ENCODE measurements around the gene ELK4. TPM values are rescaled to one million over a fixed set of nuclear protein-coding genes. Genes with fewer than 3 reads are reported as not detected.

Gene ELK4
- total RNA-seq, 2 donors from 2014 or later = 18.8 to 19.1 TPM

GRCh38 chr1:205580923-205581180 is 51.0 kb downstream of the ELK4 start:
- Histone ChIP-seq H3K36me3 (no peaks in the 10 kb centered on the region), H3K27ac (no peak overlapping the region), H3K4me1 (peaks cover 0 to 8% of the 10 kb centered on the region in 2 donors), H3K27me3 (no peaks in the 10 kb centered on the region), H3K9me3 (no peaks in the 10 kb centered on the region), H3K4me3 (no peak overlapping the region)
- no peak for DNase-seq (ENCODE audit: low spot score)
- TF ChIP-seq CTCF (IDR thresholded peaks at IDR 0.05) = no peak

DNA sequence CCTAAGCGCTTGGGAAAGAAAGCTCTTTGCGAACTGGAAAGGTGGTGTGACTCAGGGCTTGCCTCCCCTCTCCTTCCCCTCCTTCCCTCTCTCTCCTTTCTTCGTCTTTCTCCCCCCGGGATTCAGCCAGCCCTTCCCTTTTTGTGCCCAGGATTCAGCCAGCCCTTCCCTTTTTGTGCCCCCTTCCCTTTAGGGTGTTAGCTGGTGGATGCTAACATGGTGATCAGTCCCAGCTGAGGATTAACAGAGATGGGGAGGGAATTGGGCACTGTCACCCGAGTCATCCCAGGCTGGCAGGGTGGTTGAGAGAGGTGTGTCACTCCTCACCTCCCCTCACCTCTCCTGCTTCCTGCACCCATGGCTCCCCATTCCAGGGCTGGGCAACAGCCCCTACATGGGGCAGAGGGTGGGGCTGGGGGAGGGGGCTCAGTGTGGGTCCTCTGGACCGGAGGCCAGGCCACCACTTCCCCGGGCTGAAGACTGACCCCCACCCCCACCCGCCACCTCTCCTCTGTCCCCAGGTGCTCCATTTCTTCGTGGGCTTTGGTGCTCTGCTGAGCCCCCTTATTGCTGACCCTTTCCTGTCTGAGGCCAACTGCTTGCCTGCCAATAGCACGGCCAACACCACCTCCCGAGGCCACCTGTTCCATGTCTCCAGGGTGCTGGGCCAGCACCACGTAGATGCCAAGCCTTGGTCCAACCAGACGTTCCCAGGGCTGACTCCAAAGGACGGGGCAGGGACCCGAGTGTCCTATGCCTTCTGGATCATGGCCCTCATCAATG is 51.5 kb downstream of the ELK4 start:
- peaks cover 0 to 8% of the 10 kb centered on the region in 2 donors for H3K4me1 ChIP-seq
- H3K36me3 ChIP-seq = no peaks in the 10 kb centered on the region
- no peak for TF ChIP-seq CTCF (IDR thresholded peaks at IDR 0.05)
- DNase-seq (ENCODE audit: low spot score) = no peak
- no peak overlapping the region for H3K4me3 ChIP-seq
- H3K27me3 ChIP-seq = no peaks in the 10 kb centered on the region
- H3K9me3 ChIP-seq = no peaks in the 10 kb centered on the region
- H3K27ac ChIP-seq = no peak overlapping the region

DNA sequence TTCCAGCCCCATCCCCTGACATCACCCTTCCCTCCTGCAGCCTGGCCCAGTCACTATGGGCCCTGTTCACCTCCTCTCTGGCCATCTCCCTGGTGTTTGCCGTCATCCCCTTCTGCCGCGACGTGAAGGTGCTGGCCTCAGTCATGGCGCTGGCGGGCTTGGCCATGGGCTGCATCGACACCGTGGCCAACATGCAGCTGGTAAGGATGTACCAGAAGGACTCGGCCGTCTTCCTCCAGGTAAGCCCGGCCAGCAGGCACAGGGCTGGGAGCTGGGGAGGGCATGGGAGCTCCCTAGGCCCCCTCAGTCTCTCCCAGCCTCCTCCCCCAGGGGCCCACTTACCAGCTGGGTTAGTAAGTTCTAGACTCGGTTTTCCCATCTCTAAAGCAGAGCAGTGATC is 52.1 kb downstream of the ELK4 start:
- no peak for DNase-seq (ENCODE audit: low spot score)
- no peaks in the 10 kb centered on the region for H3K36me3 ChIP-seq
- no peak overlapping the region for H3K4me3 ChIP-seq
- no peaks in the 10 kb centered on the region for H3K9me3 ChIP-seq
- no peak for TF ChIP-seq CTCF (IDR thresholded peaks at IDR 0.05)
- peaks cover 0 to 8% of the 10 kb centered on the region in 2 donors for H3K4me1 ChIP-seq
- no peak overlapping the region for H3K27ac ChIP-seq
- no peaks in the 10 kb centered on the region for H3K27me3 ChIP-seq

DNA sequence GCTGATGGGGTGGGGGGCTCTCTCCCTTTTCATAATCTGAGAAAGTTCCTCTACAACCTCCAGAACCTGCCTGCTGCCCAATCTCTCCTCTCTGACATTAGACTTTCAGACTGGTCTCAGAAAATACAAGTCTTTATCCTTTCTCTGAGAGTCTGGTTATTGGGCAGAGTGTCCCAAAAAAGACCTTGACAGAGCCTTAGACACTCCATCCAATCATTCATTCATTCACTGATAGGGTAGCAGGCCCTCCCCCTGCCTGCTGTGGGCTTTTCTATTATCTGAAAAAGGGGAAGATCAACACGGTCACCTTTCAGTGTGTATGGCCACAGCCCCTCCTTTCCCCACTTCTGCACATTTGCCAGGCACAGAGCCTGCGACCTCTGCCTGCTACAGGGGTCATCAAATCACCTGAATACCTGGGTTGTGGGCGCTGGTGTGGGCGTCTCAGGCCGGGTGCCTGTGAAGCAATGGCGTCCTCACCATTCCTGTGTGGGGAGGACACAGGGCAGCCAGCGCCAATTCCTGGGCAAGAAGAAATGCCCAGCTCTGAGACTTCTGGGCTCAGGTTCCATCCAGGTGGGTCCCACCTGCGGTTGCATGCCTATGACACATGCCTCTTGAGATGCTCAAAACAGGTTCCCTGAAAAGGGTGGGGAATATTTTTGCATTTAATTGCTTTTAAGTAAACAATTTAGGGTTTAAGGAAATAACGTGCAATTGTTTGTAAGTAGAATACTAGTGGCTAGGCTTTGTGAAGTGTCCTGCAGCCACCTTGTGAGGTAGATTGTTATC is 52.8 kb downstream of the ELK4 start:
- no peak overlapping the region for H3K27ac ChIP-seq
- no peak for DNase-seq (ENCODE audit: low spot score)
- H3K9me3 ChIP-seq = no peaks in the 10 kb centered on the region
- no peak for TF ChIP-seq CTCF (IDR thresholded peaks at IDR 0.05)
- no peaks in the 10 kb centered on the region for H3K36me3 ChIP-seq
- no peaks in the 10 kb centered on the region for H3K27me3 ChIP-seq
- peaks cover 0 to 8% of the 10 kb centered on the region in 2 donors for H3K4me1 ChIP-seq
- no peak overlapping the region for H3K4me3 ChIP-seq

DNA sequence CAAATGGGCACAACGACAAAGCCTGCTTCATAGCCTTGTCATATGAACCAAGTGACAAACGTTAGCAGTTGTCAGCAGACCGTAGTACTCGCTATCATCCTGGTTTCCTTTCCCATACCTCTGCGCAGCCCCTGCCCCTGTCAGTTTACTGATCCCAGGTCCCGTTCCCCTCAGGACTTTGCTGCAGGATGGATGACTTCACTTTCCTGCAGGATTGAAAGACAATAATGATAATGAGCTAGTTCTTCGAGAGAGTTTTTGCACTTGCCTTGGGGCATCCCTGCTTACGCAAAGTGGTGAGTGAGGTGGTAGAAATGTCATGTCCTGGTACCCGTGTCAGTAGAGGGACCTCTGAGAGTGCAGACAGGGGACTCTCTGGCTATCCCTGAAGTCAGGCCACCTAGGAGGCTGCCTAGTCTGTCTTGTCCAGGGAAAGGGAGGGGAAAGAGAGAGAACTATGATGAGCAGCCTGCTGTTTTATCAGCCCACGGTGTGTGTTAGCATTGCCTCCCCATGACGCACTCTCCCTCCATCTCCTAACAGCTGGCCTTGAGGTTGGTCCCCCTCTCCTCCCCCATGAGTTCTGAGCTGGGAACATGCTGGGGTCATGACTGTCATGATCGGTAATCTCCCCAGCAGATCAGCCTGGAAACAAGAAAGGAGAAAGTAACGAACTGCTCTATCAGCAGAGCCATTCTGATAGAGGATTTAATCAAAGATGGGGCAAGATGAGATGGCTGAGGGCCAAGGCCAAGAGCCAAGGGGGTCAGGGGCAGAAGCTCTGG is 53.7 kb downstream of the ELK4 start:
- DNase-seq (ENCODE audit: low spot score) = no peak
- H3K4me3 ChIP-seq = no peak overlapping the region
- no peak for TF ChIP-seq CTCF (IDR thresholded peaks at IDR 0.05)
- H3K36me3 ChIP-seq = no peaks in the 10 kb centered on the region
- H3K27ac ChIP-seq = no peak overlapping the region
- H3K9me3 ChIP-seq = no peaks in the 10 kb centered on the region
- peaks cover 0 to 7% of the 10 kb centered on the region in 2 donors for H3K4me1 ChIP-seq
- H3K27me3 ChIP-seq = no peaks in the 10 kb centered on the region

All from right atrium auricular region (tissue), 2 donors.